GM23248 (cell line): ENCODE results near the gene COX6B1. TPM values are rescaled to one million over a fixed set of nuclear protein-coding genes. Genes with fewer than 3 reads are reported as not detected.

Source experiments
- DNase-seq: peaks from one replicate; pipeline ENCODE4 v3.0.0-alpha.2; 2015
- H2AFZ ChIP-seq: fragments of 200-600 bp; sonication (generic); 2 replicates; pipeline ENCODE4 v1.6.1; 2016; ENCODE audit warnings: antibody characterized with exemption
- H3F3A ChIP-seq: fragments of 200-600 bp; sonication (generic); 2 replicates; pipeline ENCODE4 v1.6.1; 2016; ENCODE audit warnings: mild to moderate bottlenecking, antibody characterized with exemption, mixed run types; ENCODE audit not compliant: insufficient read depth
- H3K27ac ChIP-seq: fragments of 200-600 bp; sonication (generic); 2 replicates; pipeline ENCODE4 v1.5.1; 2016; ENCODE audit warnings: mild to moderate bottlenecking
- H3K27me3 ChIP-seq: fragments of 200-600 bp; sonication (generic); replicated peaks from 2 replicates; pipeline ENCODE4 v1.6.1; 2016; ENCODE audit warnings: mild to moderate bottlenecking; ENCODE audit not compliant: insufficient read depth
- H3K36me3 ChIP-seq: fragments of 200-600 bp; sonication (generic); 2 replicates; pipeline ENCODE4 v1.6.1; 2016; ENCODE audit warnings: low read depth, mild to moderate bottlenecking
- H3K4me1 ChIP-seq: fragments of 200-600 bp; sonication (generic); 2 replicates; pipeline ENCODE4 v1.6.1; 2016; ENCODE audit warnings: mild to moderate bottlenecking; ENCODE audit not compliant: insufficient read depth
- H3K4me2 ChIP-seq: fragments of 200-600 bp; sonication (generic); one replicate; pipeline ENCODE4 v1.6.1; 2016; ENCODE audit warnings: mild to moderate bottlenecking; ENCODE audit not compliant: unreplicated experiment
- H3K4me3 ChIP-seq: fragments of 200-600 bp; sonication (generic); 2 replicates; pipeline ENCODE4 v1.5.1; 2016; ENCODE audit warnings: mild to moderate bottlenecking
- H3K79me2 ChIP-seq: fragments of 200-600 bp; sonication (generic); 2 replicates; pipeline ENCODE4 v1.6.1; 2016; ENCODE audit warnings: mild to moderate bottlenecking; ENCODE audit not compliant: insufficient read depth
- H3K9ac ChIP-seq: fragments of 200-600 bp; sonication (generic); 2 replicates; pipeline ENCODE4 v1.6.1; 2016; ENCODE audit warnings: mild to moderate bottlenecking
- H3K9me2 ChIP-seq: fragments of 200-600 bp; sonication (generic); 2 replicates; pipeline ENCODE4 v1.6.1; 2016; ENCODE audit warnings: mixed run types, mild to moderate bottlenecking, moderate library complexity; ENCODE audit not compliant: insufficient read depth
- H3K9me3 ChIP-seq: fragments of 200-600 bp; sonication (generic); one replicate; pipeline ENCODE4 v1.6.1; 2017; ENCODE audit warnings: low read depth
- H4K20me1 ChIP-seq: fragments of 200-600 bp; sonication (generic); 2 replicates; pipeline ENCODE4 v1.6.0; 2016; ENCODE audit not compliant: insufficient read depth
- EZH2 ChIP-seq: fragments of 200-600 bp; sonication (generic); IDR thresholded peaks from 2 replicates; pipeline ENCODE4 v1.6.1; 2018; ENCODE audit warnings: antibody characterized with exemption, mild to moderate bottlenecking; ENCODE audit not compliant: insufficient read depth, poor library complexity, severe bottlenecking
- EZH2phosphoT487 ChIP-seq: fragments of 200-600 bp; sonication (generic); IDR thresholded peaks from 2 replicates; pipeline ENCODE4 v1.6.1; 2018; ENCODE audit warnings: antibody characterized with exemption, moderate library complexity, mild to moderate bottlenecking, low read depth; ENCODE audit not compliant: insufficient read depth
- WGBS, 2 experiments: methylation state at CpG; one replicate each; pipeline ENCODE4 v1.1.6; 2015 to 2017; ENCODE audit warnings: low lambda C conversion rate in 2 of 2, low coverage in 1 of 2; ENCODE audit errors: missing lambda C conversion rate in 2 of 2; 5-methylcytosine and 5-hydroxymethylcytosine counted together
- in situ Hi-C: fragments of 300-500 bp; cut with MboI; formaldehyde crosslinking; loops from 2 replicates; pipeline ENCODE4 v1.15.0; 2020
- polyA plus RNA-seq: library from polyadenylated mRNA; unstranded; fragments of >200 nt; fragmentation: Nextera tagmentation; extraction: Ambion mirVana; gene quantifications from 2 replicates; pipeline ENCODE4 v1.2.1, GENCODE V29; 2016
- total RNA-seq: library from RNA; depleted of rRNA; stranded (reverse); fragments of >200 nt; shearing (Covaris generic); gene quantifications from 2 replicates; pipeline ENCODE4 v1.2.3, GENCODE V29; 2014

Gene COX6B1
- total and polyA plus RNA-seq, 2 experiments from 2014 or later, result 328 to 472 TPM

DNA sequence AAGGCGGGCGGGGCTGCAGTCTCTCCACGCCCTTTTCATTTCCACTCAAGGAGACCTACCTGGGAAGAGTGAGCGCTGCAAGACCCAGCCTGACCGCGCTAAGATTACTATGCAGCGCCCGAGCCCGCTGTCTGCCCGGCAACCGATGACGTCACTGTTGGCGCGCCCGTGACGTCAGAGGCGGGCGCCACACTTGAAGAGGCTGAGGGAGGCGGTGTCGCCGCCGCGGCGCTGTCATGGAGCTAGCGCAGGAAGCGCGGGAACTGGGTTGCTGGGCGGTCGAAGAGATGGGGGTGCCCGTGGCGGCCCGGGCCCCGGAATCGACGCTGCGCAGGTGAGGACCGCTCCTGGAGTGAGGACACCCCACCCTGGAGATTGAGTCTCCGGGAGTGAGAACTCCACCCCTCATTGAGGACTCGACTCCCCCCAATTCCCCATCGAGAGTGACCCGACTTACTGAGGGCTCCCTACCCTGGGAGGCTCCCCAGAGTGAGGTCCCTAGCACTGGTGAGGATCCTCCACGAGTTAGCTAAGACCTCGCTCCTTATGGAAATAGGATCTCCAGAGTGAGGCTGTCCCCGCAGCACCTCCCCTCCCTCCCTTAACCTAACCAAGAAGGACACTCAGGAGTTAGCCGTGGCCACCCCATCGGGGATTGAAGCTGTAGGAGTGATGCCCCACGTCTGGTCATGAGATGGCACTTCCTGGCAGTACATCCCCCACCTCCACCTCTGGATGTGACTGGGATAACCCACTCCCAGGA, 35.4 kb upstream of the COX6B1 start, which contains the start of gene HAUS5:
HAUS5 (plus strand) TSS at position 177 of the 763 bp plus-strand sequence; CDS start at position 237, 60 bp downstream.
- Histone ChIP-seq H3K4me1 (no peaks in the 10 kb centered on the region), H3K9me2 (no peaks in the 10 kb centered on the region), H3K9ac (peak within 1 kb of the TSS; percentile 87), H2AFZ (peak within 1 kb of the TSS; percentile 99), H3K4me2 (peak within 1 kb of the TSS; percentile 88), H3K4me3 (peak within 1 kb of the TSS; percentile 90), H3K27ac (no peak within 1 kb of the TSS), H3K9me3 (no peaks in the 10 kb centered on the region), H3K27me3 (no peaks in the 10 kb centered on the region), H3K79me2 (no peaks in the 10 kb centered on the region), H4K20me1 (no peaks in the 10 kb centered on the region), H3K36me3 (no peaks in the 10 kb centered on the region), H3F3A (no peaks in the 10 kb centered on the region)
- in situ Hi-C loops, result no loop called here
- 1% methylated on average over 47 of the region's 47 CpGs for WGBS, 2 experiments
- peak; percentile 93 for DNase-seq
- no peak for TF ChIP-seq EZH2
- no peak for TF ChIP-seq EZH2phosphoT487

- DNase-seq, result no peak
- Histone ChIP-seq H3K4me2 (no peak overlapping the region), H3K9ac (no peak overlapping the region)
Observed at GRCh38 chr19:35613574-35613973, 34.5 kb upstream of the COX6B1 start.

DNA sequence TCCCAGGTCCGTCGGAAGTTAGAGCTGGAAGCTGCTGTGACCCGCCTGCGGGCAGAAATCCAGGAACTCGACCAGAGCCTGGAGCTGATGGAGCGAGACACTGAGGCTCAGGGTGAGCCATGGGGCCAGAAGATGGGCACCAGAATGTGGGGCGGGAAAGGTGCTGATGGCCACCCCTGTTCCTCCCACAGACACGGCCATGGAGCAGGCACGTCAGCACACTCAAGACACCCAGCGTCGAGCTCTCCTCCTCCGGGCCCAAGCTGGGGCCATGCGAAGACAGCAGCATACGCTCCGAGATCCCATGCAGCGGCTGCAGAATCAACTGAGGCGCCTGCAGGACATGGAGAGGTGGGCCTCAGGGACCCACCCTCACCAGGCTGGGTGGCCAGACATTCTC, 33.1 kb upstream of the COX6B1 start:
- in situ Hi-C loops, result no loop called here
- Histone ChIP-seq H3K27me3 (no peaks in the 10 kb centered on the region), H2AFZ (no peak overlapping the region), H3K9me3 (no peaks in the 10 kb centered on the region), H3K9me2 (no peaks in the 10 kb centered on the region), H3K9ac (no peak overlapping the region), H3K4me3 (no peak overlapping the region), H3K27ac (no peak overlapping the region), H3K36me3 (no peaks in the 10 kb centered on the region), H3K79me2 (no peaks in the 10 kb centered on the region), H3K4me2 (no peak overlapping the region), H3F3A (no peaks in the 10 kb centered on the region), H3K4me1 (no peaks in the 10 kb centered on the region), H4K20me1 (no peaks in the 10 kb centered on the region)
- WGBS, 2 experiments, result 87 to 89% methylated on average over 17 of the region's 17 CpGs
- DNase-seq, result no peak
- no peak for TF ChIP-seq EZH2
- TF ChIP-seq EZH2phosphoT487, result no peak

More at GRCh38 chr19:35613574-35613973, 34.5 kb upstream of the COX6B1 start:
- no peak for TF ChIP-seq EZH2phosphoT487
- no peak for TF ChIP-seq EZH2
- no peaks in the 10 kb centered on the region for H3F3A ChIP-seq
- WGBS, 2 experiments, result 52 to 71% methylated on average over 1 of the region's 1 CpG
- in situ Hi-C loops, result no loop called here
- no peaks in the 10 kb centered on the region for H4K20me1 ChIP-seq
- no peaks in the 10 kb centered on the region for H3K36me3 ChIP-seq
- no peak overlapping the region for H3K4me3 ChIP-seq
- H3K4me1 ChIP-seq, result no peaks in the 10 kb centered on the region
- H3K27ac ChIP-seq, result no peak overlapping the region
- H3K27me3 ChIP-seq, result no peaks in the 10 kb centered on the region
- no peaks in the 10 kb centered on the region for H3K9me2 ChIP-seq
- H2AFZ ChIP-seq, result no peak overlapping the region
- no peaks in the 10 kb centered on the region for H3K79me2 ChIP-seq
- H3K9me3 ChIP-seq, result no peaks in the 10 kb centered on the region

- Histone ChIP-seq H3K9me2 (no peaks in the 10 kb centered on the region), H3K9ac (no peak overlapping the region), H4K20me1 (no peaks in the 10 kb centered on the region), H3K27ac (no peak overlapping the region), H3K4me1 (no peaks in the 10 kb centered on the region), H3K36me3 (no peaks in the 10 kb centered on the region), H3F3A (no peaks in the 10 kb centered on the region), H3K4me3 (no peak overlapping the region), H2AFZ (no peak overlapping the region), H3K27me3 (no peaks in the 10 kb centered on the region), H3K79me2 (no peaks in the 10 kb centered on the region), H3K4me2 (no peak overlapping the region), H3K9me3 (no peaks in the 10 kb centered on the region)
- no peak for TF ChIP-seq EZH2phosphoT487
- no peak for TF ChIP-seq EZH2
- in situ Hi-C loops, result no loop called here
- 76 to 78% methylated on average over 7 of the region's 7 CpGs for WGBS, 2 experiments
- no peak for DNase-seq
Observed at GRCh38 chr19:35618857-35619256, 29.3 kb upstream of the COX6B1 start.
